Epithelial cell of proximal tubule (primary cell): ENCODE data around the gene ERC2. TPM values are rescaled to one million over a fixed set of nuclear protein-coding genes. Genes with fewer than 3 reads are reported as not detected.

Source experiments
- DNase-seq: peaks from one replicate; pipeline ENCODE4 v3.0.0-alpha.2; 2011; ENCODE audit warnings: low read depth
- H3K4me3 ChIP-seq: 2 replicates; pipeline ENCODE4 v1.5.1; 2011; ENCODE audit warnings: low read depth, mild to moderate bottlenecking, low read length
- total RNA-seq: library from RNA; depleted of rRNA; stranded (reverse); fragments of >200 nt; gene quantifications from 2 replicates; pipeline ENCODE4 v1.2.3, GENCODE V29; 2015
- TF ChIP-seq, protein P1 (sequence below): conservative IDR thresholded peaks from 2 replicates; pipeline ENCODE4 v1.5.1; 2012; ENCODE audit warnings: low read depth, mild to moderate bottlenecking, low read length

Gene ERC2
- total RNA-seq, 1 donor from 2014 or later = 2.7 TPM

DNA sequence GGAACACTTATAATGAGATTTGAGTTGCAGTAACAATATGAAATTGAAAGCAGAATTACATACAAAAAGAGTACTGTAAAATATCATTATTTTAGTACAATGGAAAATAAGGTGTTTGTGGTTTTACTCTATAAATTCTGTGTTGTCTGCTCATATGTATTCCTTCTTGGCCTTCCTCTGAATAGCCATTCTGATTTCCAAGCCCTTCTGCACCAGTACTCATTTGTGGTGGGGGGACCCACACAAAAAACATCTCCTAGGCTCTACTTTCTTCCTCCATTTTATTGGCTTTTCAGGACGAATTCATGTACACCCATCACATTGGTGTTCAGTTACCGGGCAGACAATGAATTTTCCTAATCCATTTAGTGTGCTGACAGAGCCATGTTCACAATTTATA lies 338.2 kb downstream of the ERC2 start:
- no peak overlapping the region for H3K4me3 ChIP-seq
- TF ChIP-seq, protein P1, sequence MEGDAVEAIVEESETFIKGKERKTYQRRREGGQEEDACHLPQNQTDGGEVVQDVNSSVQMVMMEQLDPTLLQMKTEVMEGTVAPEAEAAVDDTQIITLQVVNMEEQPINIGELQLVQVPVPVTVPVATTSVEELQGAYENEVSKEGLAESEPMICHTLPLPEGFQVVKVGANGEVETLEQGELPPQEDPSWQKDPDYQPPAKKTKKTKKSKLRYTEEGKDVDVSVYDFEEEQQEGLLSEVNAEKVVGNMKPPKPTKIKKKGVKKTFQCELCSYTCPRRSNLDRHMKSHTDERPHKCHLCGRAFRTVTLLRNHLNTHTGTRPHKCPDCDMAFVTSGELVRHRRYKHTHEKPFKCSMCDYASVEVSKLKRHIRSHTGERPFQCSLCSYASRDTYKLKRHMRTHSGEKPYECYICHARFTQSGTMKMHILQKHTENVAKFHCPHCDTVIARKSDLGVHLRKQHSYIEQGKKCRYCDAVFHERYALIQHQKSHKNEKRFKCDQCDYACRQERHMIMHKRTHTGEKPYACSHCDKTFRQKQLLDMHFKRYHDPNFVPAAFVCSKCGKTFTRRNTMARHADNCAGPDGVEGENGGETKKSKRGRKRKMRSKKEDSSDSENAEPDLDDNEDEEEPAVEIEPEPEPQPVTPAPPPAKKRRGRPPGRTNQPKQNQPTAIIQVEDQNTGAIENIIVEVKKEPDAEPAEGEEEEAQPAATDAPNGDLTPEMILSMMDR = no peak
- DNase-seq = no peak

DNA sequence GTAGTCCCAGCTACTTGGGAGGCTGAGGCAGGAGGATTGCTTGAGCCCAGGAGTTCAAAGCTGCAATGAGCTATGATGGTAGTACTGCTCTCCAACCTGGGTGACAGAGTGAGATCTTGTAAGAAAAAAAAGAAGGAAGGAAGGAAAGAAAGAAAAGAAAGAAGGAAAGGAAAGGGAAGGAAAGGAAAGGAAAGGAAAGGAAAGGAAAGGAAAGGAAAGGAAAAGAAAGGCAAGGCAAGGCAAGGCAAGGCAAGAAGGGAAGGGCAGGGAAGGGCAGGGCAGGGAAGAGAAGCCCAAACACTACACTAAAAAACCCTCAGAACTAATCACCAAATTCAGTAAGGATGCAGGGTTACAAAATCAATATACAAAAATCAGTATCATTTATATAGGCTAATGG lies 341.6 kb downstream of the ERC2 start:
- no peak for DNase-seq
- H3K4me3 ChIP-seq = no peak overlapping the region
- TF ChIP-seq, protein P1 = no peak

DNA sequence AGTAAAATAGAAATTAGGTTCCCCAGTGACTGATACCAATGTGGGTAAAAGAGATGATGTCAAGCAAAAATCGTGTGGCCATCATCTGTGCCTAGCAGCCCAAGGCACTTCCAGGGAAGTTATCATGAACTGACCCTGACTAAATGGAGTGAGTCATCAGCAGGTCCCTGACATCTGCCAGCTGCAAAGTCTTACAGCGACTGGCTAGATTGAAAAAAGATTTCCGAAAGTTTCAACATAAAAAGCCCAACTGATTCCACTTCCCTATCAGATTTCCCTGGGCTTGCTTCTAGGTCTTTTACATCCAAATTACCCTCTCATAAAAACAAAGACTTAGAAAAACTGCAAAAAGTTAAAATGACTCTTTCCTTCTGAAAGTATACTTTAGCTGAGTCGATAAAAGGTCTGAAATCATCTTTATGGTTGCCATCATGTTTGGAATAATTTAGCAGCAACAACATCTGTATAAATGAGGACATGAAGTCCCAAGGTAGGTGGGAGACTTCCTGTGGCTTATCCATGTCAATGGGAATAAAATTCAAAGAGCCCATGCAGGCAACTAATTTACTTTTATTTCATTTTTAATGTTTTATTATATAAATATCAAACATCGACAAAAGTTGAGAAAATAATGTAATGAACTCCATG lies 342.8 kb downstream of the ERC2 start:
- no peak overlapping the region for H3K4me3 ChIP-seq
- no peak for DNase-seq
- TF ChIP-seq, protein P1 = no peak

DNA sequence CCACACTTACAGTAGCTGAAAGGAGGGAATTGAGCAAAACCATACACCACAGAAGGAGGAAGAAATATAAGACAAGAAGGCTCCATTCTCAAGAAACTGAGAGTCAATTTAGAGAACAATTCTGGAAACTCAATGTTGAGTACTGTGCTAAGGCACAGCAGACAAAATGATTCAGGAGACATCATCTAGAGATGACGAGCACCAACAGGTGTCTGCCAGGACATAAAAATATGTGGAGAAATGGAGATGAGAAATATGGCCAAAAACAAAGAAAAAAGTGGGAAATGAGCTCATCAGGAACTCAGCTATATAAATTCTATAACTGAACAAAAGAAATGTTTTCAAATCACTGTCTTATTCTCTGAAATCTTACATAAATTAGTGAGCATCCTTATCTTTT lies 343.7 kb downstream of the ERC2 start:
- TF ChIP-seq, protein P1 = no peak

DNA sequence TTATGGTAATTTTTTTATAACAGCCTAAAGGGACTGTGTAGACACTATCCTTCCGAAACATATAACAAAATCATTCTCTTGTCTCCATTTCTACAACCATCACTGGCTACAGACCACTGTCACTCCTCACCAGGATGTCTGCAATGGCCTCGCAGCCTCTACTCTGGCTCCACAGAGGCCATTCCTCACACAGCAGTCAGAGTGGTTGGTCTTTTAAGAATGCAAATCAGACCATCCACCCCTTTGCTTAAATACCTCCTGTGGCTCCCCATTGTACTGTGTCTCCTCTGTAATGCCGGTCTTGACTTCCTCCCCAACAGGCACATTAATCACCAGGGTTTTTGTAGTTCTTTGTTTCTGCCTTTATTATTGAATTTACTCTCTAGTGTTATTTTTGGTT lies 344.8 kb downstream of the ERC2 start:
- H3K4me3 ChIP-seq = no peak overlapping the region
- DNase-seq = no peak
- TF ChIP-seq, protein P1 = no peak

More for the DNA sequence above, 343.7 kb downstream of the ERC2 start:
- H3K4me3 ChIP-seq = no peak overlapping the region
- no peak for DNase-seq

DNA sequence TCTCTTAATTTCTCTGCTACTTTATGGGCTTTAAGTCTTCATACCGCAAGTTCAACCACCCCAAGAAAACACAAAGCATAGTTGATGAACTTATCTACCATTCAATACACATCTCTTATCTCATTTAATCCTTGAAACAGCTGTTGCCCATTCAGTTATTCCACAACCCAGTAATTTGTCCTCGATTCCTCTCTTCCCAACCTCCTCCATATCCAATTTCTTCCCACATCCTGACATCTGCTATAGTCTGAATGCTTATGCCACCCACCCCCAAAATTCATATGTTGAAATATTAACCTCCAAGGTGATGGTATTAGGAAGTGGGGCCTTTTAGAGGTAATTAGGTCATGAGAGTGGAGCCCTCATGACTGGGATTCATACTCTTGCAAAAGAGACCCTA lies 345.4 kb downstream of the ERC2 start:
- no peak overlapping the region for H3K4me3 ChIP-seq
- TF ChIP-seq, protein P1 = no peak

DNA sequence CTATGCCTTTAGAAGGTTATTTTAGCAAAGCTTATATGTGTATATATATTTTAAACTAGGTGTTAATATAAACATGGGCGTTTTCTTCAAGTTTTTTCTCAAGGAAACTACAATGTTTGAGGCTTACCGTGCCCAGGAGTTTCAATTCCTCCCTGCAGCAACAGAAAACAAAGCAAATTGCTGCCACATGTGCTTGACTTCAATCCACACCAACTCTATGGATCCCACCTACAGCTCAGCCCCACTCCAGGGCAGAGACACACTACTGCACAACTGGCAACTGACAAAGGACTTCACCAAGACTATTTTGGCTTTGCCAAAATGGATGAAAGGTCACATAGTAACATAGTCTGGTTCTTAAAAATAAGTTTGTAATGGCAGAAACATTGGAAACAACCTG lies 346.6 kb downstream of the ERC2 start:
- no peak for DNase-seq
- TF ChIP-seq, protein P1 = no peak
- no peak overlapping the region for H3K4me3 ChIP-seq

More for the DNA sequence above, 345.4 kb downstream of the ERC2 start:
- DNase-seq = no peak
